GM18873 (cell line): Measurements from ENCODE around the gene S100A11.

Source experiments
- ATAC-seq: cut with Tn5 transposase; IDR thresholded peaks from one replicate; pipeline ENCODE4 v1.9.1; 2021; ENCODE audit warnings: mild to moderate bottlenecking, moderate library complexity, moderate number of reproducible peaks; ENCODE audit not compliant: unreplicated experiment, low FRiP score

Gene S100A11

DNA sequence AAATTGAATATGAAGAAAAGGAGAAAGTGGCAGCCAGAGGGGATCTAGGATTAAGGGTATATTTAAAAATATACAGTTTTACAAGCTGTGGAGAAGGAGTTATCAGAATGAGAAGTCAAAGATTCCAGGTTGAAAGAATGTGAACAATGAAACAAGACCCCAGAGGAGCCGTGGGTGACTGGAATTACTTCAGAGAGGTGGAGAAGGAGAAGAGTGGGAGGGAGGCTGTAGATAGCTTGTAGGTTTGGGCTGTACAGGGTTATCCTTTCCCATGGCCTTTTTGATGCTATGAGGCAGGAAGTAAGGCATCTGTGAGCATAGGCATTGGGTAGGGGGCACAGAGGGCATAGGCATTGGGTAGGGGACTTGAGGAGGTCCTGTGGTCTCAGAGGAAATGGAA is 5.2 kb upstream of the S100A11 start:
- ATAC-seq, result no peak

DNA sequence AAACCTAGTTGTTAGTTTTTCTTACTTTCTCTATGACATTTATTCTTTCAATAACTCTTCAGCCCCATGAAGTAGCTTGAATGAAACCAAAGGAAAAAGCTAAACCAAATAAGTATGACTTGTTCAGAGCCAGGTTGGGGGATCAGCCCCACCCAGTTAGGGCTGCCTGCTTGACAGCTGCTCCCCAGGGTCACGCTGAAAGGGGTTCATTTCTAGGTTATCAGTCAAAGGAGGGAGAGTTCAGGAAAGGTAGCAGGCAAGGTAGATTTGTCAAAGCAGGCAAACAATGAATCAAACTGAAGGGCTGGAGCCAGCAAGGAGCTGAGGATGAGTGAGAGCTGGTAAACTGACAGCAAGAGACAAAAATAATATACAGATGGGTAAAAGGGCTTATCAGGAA is 3.1 kb upstream of the S100A11 start:
- no peak for ATAC-seq

DNA sequence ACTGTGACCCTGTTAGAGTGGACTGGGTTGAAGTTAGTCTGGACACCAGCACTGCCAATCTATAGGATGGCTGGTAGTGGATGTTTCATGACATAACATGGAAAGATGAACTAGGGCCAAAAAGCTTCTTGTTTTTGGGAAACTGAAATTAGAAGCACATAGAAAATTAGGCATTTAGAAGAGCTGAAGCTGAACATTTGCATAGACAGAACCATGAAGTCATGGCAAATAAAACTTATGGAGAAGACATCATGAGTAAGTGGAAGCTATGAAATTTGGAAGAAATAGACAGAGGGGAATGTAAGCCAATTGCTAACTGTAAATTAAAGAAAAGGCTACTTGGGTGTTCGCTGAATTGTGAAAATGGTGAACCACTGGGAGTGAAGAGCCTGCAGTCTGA is 2.7 kb upstream of the S100A11 start:
- ATAC-seq, result no peak

DNA sequence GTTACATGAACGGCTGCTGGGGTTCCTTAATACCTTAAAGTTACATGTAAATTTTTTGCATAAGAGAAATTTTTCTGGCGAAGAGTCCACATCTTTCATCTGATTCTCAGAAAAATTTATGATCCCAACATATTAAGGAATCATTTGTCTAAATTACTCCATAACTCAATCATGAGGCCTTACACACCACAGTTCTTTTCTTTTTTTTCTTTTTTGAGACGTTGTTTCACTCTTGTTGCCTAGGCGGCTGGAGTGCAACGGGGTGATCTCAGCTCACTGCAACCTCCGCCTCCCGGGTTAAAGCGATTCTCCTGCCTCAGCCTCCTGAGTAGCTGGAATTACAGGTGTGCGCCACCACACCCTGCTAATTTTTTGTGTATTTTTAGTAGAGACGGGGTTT is 2.1 kb upstream of the S100A11 start:
- no peak for ATAC-seq

DNA sequence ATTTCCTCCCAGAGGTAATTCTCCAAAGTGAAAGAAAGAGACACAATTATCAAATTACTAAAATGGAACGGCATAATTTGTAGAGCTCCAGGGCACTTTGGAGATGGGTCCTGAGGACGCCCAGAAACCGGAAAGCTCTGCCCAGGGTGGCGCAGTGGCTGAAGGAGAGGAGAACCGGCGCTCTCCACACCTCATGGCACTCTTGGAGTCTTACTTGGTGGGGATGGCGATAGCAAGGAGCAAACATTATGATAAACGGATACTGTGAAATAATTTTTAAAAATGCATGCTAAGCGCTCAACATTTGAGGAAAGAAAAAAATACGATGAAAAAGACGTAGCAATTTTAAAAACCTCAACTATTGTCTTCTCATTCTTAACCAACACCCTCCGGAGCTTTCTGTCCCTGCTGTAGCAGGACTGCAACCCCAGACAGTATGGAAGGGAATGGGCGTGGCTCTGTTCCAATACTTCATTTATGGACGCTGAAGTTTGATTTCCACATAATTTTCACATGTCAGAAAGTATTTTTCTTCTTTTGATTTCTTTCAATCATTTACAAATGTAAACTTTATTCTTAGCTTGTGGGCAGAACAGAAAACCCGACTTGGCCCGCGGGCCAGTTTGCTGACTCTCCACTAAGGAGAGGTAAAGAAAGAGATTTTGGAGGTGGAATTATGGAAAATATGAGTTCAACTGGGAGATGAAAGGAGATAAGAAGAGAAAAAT is 1.1 kb downstream of the S100A11 start:
- ATAC-seq, result no peak

DNA sequence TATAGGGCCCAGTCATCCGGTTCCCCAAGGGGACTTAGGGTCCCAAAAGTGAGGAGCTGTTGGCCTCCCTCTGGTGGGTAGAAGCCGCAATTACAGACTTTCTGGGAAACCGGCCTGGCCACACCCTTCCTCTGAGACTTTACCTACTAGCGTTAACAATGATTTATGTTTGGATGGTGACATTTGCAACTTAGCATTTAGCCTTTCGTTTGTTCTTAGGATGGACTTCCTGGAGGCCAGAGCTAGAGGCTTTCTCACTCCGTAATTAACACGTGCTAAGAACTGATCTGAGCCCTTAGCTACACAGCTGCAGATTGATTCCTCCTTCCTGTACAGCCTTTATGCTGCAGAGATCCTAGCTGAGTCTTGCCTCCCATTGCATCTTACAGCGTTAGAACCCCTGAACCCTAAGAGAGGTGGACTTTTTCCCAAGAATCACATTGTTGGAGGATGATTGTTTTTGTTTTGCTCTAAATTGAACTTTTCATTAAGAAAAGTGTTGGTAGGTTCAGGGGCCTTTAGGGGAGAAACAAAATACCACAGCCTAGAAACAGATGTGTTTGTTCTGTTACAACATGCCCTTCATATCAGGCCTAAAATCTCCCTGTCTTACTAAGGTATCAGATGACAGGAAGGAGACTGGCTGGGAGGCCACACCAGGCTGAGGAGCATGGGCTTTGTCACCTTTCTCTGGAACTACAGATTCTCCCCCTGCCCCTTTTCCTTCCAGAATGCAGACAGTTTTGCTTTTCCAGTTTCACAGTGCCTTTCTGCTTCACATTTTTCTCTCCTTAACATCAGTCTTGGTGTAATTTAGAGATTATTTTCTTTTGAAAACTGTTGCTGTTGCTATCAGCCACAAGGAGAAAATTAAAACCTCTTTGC is 1.9 kb downstream of the S100A11 start:
- peak; percentile 58 for ATAC-seq

DNA sequence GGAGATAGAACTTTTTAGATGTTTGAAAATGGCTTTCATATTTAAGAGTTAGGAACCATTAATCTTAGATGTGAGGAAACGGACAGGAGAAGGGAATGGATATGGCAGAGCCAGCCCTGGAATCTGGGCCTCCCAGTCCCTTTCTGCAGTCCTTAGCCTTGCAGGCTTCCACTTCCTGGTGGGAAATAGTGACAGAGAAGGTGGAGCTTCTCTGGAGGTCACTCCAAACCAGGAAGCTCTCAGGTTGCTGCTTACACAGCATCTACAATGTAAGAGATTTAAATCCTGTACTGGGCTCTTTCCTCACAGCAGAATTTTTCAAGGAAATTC is 2.5 kb downstream of the S100A11 start:
- ATAC-seq, result peak; percentile 9

DNA sequence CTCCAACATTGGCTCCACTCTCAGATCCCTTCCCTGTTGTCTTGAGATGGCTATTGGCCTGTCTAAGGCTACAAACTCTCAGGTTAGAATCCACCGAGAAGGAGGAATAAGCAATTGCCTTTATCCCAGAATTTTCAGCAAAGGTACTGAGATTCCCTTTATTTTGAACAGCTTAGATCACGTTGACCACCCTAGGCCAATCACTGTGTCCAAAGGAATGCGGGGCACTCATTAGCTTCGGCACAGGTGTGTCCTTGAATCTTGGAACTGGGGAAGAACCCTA is 6.9 kb downstream of the S100A11 start:
- ATAC-seq, result no peak

DNA sequence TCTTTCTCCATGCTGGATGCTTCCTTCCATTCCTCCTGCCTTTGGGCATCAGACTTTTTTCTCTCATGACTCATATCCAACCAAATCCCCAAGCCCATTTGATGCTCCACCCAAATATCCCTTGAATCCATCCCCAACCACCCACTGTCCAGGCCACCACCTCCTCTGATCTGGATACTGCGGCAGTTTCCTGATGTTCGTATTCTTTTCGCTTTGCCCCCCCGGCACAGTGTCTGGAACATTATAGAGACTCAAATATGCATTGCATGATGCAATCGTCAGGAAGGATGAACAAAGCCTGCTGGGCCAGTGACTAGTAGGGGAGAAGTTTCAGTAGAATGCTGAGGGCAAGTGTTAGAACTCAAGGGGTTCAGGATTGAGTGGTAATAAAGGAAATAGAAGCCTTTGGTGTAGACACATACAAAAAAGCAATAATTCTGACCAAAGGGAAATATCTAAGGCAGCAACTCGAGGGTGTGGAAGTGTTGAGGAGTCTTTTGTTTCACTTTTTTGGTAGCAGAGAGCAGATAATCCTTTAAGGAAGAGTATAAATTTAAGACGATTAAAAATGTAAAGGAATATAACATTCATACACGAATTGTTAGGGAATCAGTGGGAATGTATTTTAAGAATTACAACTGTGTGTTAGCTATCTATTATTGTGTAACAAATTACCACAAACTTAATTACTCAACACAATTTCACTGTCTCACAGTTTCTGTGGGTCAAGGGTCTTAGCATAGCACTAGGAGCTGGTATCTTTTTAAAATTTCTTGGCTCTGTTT is 7.5 kb downstream of the S100A11 start:
- ATAC-seq, result no peak

DNA sequence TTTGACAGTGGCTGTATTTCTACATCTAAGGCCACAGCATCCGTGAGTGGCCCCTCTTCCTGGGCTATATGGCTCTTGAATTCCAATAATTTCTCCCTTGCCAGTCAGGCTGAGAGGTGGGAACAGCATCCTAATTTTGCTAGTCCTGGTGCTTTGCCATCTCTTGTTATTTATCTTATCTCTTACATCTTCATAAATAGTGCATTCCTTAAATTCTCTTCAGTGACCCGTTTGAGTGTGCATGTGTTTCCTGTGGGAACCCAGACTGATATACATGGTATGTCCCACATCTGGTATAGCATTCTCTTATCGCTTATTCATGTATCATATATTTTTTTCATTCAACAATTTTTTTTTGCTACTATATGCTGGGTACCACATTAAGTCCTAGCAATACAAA is 9.9 kb downstream of the S100A11 start:
- ATAC-seq, result no peak

DNA sequence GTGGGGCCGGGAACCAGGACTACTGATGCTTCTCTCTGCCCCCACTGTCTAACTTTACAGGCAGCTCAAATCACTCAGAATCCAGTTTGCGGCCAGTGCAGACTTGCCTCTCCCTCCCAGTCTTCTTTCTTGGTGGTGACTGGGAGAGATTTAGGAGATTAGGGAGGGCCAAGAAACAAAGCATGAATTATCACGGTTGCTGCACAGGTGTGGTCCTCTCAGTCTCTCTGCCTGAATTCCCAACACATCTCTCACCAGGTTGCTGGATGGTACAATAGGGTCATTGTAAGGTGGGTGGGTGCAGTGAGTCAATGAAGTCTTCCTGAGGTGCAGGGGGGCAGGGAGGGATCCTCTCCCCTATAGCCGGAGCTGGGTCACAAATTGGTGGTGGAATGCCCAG is 12.6 kb downstream of the S100A11 start:
- ATAC-seq, result no peak

DNA sequence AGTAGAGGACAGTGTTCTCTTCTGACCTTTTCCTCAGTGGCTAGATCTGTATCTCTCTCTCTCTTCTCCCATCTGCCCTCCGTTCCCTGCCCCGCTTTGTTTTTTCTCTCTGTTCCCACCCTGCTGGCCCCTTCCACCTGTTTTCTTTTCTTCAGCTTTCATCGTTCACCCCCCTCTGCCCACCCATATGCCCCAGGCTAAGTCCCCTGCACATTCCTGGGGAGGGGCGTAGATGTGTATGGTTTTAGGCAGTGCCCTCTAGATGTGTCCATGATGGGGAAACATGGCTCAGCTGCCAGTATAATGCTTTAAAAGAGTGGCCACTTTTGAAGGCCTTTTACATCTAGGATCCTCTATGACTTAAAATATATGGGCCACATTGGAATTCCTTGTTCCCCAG is 13.6 kb downstream of the S100A11 start:
- no peak for ATAC-seq

DNA sequence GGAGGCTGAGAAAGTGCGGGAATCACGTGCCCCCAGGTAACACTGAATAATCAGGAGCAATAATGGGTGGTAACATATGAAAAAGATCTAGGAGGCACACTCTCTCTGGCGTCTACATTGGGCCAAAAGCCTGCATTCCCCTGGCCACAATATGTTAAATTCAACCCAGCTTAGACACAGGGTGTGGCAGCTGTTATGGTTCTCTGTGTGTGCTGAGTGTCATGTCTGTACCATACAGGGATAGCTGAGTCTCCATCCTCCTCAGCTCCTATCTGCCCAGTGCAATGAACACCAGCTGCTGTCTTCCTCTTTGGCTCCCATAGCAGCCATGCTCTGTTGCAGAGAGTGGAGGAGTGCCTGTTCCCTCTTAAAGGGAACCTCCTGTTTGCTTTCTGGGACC is 14.3 kb downstream of the S100A11 start:
- no peak for ATAC-seq

DNA sequence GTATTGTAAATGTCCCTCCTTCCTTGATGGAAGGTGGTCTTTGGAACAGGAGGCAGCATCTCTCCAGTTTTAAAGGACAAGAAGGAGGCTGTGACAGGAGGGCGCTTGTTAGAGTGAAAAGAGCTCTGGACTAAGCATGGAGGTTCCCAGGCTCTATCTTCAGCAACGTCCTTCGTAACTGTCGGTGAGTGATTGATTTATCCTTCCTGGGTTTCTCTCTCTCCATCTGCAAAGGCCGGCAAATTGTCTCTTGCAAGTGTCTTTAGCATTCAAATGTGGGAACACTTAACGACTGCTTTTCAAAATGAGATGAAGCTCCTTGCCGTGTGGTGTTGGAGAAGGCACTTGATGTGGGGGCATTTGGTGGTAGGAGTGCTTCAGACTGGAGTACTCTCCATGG is 15.2 kb downstream of the S100A11 start:
- ATAC-seq, result no peak

DNA sequence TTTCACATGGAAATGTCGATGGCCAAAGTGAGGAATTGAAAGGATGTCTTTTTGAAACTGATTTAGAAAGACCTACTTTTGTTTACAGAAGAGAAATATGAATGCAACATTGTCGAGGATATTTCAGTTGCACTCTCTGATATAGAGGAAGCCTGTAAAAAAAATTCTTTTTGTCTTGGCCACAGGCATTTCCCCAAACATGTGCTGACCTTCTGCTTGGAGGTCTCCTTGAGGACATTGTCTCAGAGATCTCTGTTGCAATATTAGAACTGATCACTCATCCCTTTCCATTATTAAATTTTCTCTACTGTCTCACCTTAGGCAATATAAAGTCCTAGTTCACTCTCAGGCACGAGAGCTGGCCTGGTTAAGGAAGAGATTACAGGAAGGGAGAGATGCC is 16.0 kb downstream of the S100A11 start:
- ATAC-seq, result no peak

DNA sequence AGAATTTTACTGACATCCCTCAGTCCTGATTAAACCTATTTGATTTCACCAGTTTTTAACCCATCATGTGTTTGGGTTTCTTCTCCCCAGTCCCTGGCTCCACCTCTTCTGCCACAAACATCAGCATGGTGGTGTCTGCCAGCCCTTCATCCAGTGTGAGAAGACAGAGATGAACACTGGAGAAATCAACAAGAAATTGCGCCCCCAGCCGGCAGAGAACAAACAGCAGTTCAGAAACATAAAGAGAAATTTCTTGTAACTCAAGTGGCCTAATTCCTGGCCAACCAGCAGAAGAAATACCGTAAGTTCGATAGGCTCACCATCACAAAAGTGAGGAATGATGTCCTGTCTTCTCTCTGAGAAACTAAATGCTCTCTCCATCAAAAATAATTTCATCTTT is 18.3 kb downstream of the S100A11 start:
- ATAC-seq, result no peak

DNA sequence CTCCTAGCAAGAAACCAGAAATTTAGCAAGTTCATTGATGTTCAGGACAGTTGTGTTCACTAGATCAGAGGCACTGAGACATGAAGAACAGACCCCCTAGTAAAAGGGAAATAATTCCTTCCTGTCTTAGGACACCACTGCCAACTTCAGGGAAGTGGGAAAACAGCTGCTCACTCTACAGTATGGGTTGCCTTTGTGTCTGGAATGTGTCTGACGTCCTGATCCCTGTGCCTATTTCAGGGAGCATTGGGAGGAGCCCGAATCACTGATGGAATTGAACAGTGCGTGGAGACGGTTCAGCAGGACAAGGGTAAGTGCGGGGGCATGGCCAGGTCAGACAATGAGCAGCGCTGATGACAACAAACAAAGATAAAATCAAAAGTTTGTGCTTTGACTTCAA is 21.0 kb downstream of the S100A11 start:
- no peak for ATAC-seq

DNA sequence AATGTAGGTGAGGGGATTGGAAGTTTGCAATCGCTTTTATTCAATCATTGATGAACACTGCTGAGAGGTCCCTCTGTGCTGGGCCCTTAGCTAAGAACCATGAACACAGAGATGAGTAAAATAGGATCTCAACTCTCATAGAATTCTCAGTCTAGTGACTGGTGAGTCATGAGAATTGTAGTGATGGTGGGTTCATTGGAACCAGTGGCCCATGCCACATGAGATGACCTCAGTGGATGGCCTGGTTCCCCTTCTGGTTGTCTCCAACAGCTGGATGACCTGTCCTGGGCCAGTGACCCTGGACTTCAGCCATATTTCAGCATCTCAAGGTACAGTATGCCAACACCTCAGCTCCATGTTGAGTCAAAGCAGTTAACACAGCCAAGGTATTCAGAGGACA is 21.9 kb downstream of the S100A11 start:
- no peak for ATAC-seq

DNA sequence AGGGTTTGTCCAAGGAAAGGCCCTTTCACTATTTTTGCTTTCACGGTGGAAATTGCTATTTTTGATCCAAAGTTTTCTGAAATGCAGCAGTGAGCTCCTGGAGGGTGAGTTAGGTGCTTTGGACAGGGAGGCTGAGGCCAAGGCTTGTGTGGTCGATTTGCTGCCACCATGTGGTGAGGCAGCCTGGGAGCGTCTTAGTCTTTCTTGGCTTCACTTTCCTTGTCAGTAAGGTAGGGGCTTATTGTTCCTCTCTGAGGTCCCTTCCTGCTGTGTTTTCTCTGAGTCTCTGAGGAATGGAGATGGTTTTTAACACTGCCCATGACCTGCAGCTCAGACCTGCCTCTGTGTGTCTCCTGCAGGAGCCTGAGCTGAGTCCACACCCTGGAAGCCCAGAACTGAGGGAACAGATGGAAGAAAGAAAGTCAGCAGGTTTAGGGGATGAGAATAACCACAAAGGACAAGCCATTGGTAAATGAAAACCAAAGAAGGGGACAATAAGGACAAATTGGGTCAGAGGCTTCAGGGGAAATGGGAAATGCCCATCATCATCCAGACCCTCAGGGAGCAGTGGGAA is 23.1 kb downstream of the S100A11 start:
- no peak for ATAC-seq

DNA sequence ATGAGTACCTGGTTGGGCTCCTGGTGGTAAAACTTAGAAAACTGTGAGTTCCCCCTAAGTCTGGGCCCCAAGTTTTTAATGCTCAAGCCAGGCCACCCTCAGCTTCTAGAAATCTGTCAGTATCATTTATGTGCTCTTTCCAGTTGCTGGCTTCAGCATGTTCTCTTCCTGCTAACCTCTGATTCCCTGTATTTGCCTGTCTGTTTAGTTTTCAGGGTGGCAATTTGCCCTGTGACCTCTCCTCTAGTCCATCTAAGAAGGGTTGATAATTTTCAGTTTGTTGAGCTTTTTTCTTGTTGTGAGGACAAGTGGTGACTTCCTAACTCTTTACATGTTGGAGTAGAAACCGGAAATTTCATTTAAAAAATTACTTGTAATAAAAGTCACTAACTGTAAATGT is 27.1 kb downstream of the S100A11 start:
- no peak for ATAC-seq

DNA sequence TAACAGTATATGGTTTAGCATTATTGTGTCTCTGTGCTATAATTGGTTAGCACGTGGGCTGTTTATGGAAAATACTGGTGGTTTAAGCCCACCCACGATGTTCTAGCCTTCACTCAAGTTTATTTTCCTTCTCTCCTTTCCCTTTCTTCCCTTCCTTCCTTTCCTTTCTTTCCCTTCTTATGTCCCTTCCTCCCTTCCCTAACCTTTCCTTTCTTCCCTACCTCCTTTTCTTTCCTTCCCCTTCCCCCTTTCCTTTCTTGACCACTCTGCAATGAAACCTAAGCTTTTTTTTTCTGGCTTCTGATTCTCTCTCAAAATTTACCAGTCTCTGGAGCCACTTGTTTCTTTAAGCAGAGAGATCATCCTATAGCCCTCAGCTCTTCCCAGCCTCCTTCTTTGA is 29.8 kb downstream of the S100A11 start:
- ATAC-seq, result no peak
